Tibial artery (tissue), 4 donors: ENCODE data around the gene IQCC.
A peak's percentile ranks its signal among the peaks of the same experiment; 100 is the strongest.

Experiments used
- DNase-seq, 2 donors: peaks; one replicate each; pipeline ENCODE4 v3.0.0-alpha.2; 2019
- H3K27ac ChIP-seq, 2 donors: fragments of 200-600 bp; sonication (generic) in 1 of 2; 1 replicate in 1 of 2; 2 replicates in 1 of 2; pipeline ENCODE4 v1.5.1; 2018 to 2019; ENCODE audit warnings: mild to moderate bottlenecking in 1 of 2
- H3K27me3 ChIP-seq, 2 donors: fragments of 200-600 bp; sonication (generic) in 1 of 2; one replicate each; pipeline versions ENCODE4 v1.5.1 to v1.6.0; 2016 to 2019
- H3K36me3 ChIP-seq, 3 donors: fragments of 200-600 bp; sonication (generic) in 2 of 3; one replicate each; pipeline ENCODE4 v1.5.1; 2016 to 2019; ENCODE audit warnings: mild to moderate bottlenecking in 2 of 3
- H3K4me1 ChIP-seq, 4 donors: fragments of 200-600 bp; sonication (generic) in 2 of 4; 1 replicate in 3 of 4; 2 replicates in 1 of 4; pipeline ENCODE4 v1.5.1; 2016 to 2019
- H3K4me3 ChIP-seq, 2 donors: fragments of 200-600 bp; sonication (generic) in 1 of 2; 1 replicate in 1 of 2; 2 replicates in 1 of 2; pipeline ENCODE4 v1.5.1; 2018 to 2019; ENCODE audit warnings: mild to moderate bottlenecking in 2 of 2
- H3K9me3 ChIP-seq, 3 donors: fragments of 200-600 bp; sonication (generic) in 1 of 3; one replicate each; pipeline ENCODE4 v1.5.1; 2016 to 2019
- CTCF ChIP-seq, 2 experiments: fragments of 200-600 bp in 1 of 2; fragments of 450-650 bp in 1 of 2; IDR thresholded peaks; one replicate each; pipeline ENCODE4 v1.5.1; 2017 to 2019; ENCODE audit warnings: antibody characterized with exemption in 2 of 2, mild to moderate bottlenecking in 1 of 2, moderate library complexity in 1 of 2
- intact Hi-C: fragments of 100-400 bp; cut with DNase I; formaldehyde crosslinking; loops from one replicate; pipeline ENCODE4 v1.15.0; 2023; ENCODE audit warnings: low total_unique reads

IQCC gene

GRCh38 chr1:32197074-32197473, 8.4 kb upstream of the IQCC start:
- peaks cover 44 to 65% (median 48%) of the 10 kb centered on the region in 3 donors for H3K36me3 ChIP-seq
- H3K9me3 ChIP-seq = no peaks in the 10 kb centered on the region
- intact Hi-C loops = no loop called here
- H3K4me1 ChIP-seq = peaks cover 3 to 27% (median 23%) of the 10 kb centered on the region in 4 donors
- no peak for DNase-seq
- no peak overlapping the region for H3K4me3 ChIP-seq
- no peak overlapping the region for H3K27ac ChIP-seq
- TF ChIP-seq CTCF (IDR thresholded peaks at IDR 0.05) = no peak
- H3K27me3 ChIP-seq = no peaks in the 10 kb centered on the region

GRCh38 chr1:32197837-32198236, 7.6 kb upstream of the IQCC start:
- no peak for DNase-seq
- H3K27ac ChIP-seq = no peak overlapping the region
- no peaks in the 10 kb centered on the region for H3K9me3 ChIP-seq
- H3K27me3 ChIP-seq = no peaks in the 10 kb centered on the region
- peaks cover 3 to 30% (median 23%) of the 10 kb centered on the region in 4 donors for H3K4me1 ChIP-seq
- no peak for TF ChIP-seq CTCF (IDR thresholded peaks at IDR 0.05)
- no peak overlapping the region for H3K4me3 ChIP-seq
- peaks cover 36 to 58% (median 40%) of the 10 kb centered on the region in 3 donors for H3K36me3 ChIP-seq
- intact Hi-C loops = no loop called here

- H3K27ac ChIP-seq = peak overlapping the region in 1 of 2 donors; percentile 73
- TF ChIP-seq CTCF (IDR thresholded peaks at IDR 0.05) = no peak
- no peak for DNase-seq
- no peaks in the 10 kb centered on the region for H3K27me3 ChIP-seq
- no peaks in the 10 kb centered on the region for H3K9me3 ChIP-seq
- H3K4me1 ChIP-seq = peaks cover 3 to 30% (median 23%) of the 10 kb centered on the region in 4 donors
- H3K4me3 ChIP-seq = no peak overlapping the region
- intact Hi-C loops = no loop called here
- H3K36me3 ChIP-seq = peaks cover 30 to 52% (median 34%) of the 10 kb centered on the region in 3 donors
Measured at GRCh38 chr1:32198237-32199042, 7.0 kb upstream of the IQCC start.

GRCh38 chr1:32199043-32199716, 6.3 kb upstream of the IQCC start:
- Histone ChIP-seq H3K4me3 (no peak overlapping the region), H3K27ac (peak overlapping the region; percentile 71 to 73), H3K27me3 (no peaks in the 10 kb centered on the region), H3K36me3 (peaks cover 23 to 44% (median 27%) of the 10 kb centered on the region in 3 donors), H3K4me1 (peaks cover 3 to 30% (median 23%) of the 10 kb centered on the region in 4 donors), H3K9me3 (no peaks in the 10 kb centered on the region)
- no peak for TF ChIP-seq CTCF (IDR thresholded peaks at IDR 0.05)
- DNase-seq = no peak
- intact Hi-C loops = no loop called here

GRCh38 chr1:32199717-32200072, 5.8 kb upstream of the IQCC start:
- H3K4me3 ChIP-seq = peak overlapping the region; percentile 58 to 70
- no peaks in the 10 kb centered on the region for H3K27me3 ChIP-seq
- TF ChIP-seq CTCF (IDR thresholded peaks at IDR 0.05) = no peak
- H3K4me1 ChIP-seq = peaks cover 3 to 31% (median 23%) of the 10 kb centered on the region in 4 donors
- peak; percentile 74 to 87 for DNase-seq
- H3K27ac ChIP-seq = peak overlapping the region; percentile 71 to 73
- intact Hi-C loops = loop anchor here (5.0 kb wide), 1 partner anchor 153 kb away; no protein-coding TSS in a partner anchor
- H3K9me3 ChIP-seq = no peaks in the 10 kb centered on the region
- H3K36me3 ChIP-seq = peaks cover 17 to 39% (median 22%) of the 10 kb centered on the region in 3 donors
